Measurements from ENCODE around the gene ALOXE3.
A peak's percentile ranks its signal among the peaks of the same experiment; 100 is the strongest.

Gene ALOXE3

GRCh38 chr17:8158267-8159031 is 40.1 kb upstream of the ALOXE3 start:
- peak overlapping the region; percentile 97 for H3K27ac ChIP-seq
- no peak for TF ChIP-seq ZFX (IDR thresholded peaks at IDR 0.05; ENCODE audit: borderline replicate concordance)
- peak; percentile 88 for TF ChIP-seq CTCF (IDR thresholded peaks at IDR 0.05)

GRCh38 chr17:8156246-8156992 is 38.1 kb upstream of the ALOXE3 start:
- TF ChIP-seq CTCF (IDR thresholded peaks at IDR 0.05) (no peak), ZFX (IDR thresholded peaks at IDR 0.05; ENCODE audit: borderline replicate concordance) (no peak)

DNA sequence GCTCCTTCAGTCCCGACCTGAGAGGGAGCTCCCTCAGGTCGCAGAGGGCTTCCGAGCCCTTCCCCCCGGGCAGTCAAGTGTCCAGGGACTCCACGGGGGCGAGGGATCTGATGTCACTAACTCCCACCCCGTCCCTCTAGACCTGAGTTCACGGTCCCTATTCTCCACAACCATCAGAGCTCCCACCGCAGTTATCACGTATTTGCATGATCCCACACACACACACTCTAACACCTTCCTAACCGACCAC is 37.6 kb upstream of the ALOXE3 start:
- peak overlapping the region; percentile 97 for H3K27ac ChIP-seq
- TF ChIP-seq CTCF (IDR thresholded peaks at IDR 0.05) (no peak), ZFX (IDR thresholded peaks at IDR 0.05; ENCODE audit: borderline replicate concordance) (no peak)

More at GRCh38 chr17:8156246-8156992, 38.1 kb upstream of the ALOXE3 start:
- H3K27ac ChIP-seq, result peak overlapping the region; percentile 97

DNA sequence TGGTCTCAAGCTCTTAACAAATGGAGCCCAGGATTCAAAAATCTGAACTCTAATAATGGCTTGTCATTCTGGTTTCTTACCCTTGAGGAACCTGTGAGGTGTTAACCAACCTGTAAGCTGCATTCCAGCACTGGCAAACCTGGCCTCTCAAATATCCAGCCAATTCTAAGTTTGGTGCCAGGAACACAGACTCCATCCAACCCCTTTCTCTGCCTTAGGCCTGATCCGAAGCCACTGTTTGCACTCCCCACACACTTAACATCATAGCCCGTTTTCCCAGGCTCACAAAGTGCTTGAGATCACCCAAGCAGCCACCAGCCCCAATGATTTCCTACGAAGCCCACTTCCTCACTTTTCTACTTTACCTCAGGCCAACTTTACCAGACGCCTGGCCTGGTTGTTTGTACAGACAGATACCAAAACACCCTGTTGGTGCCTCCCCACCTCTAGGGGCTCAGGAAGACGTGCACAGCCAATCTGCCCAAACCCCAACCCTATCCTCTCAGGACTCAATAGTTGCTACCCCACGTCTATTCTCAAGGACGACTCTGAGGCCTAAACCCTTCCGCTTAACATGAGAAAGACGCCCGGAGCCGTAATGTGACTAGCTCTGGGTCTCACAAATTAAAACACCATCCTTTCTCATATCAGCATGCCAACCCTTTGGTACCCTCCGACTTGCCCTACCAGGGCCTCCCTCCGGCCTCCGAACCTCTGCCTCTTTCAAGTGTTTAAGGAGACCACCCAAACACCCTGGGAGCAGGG is 37.1 kb upstream of the ALOXE3 start:
- peak overlapping the region; percentile 97 for H3K27ac ChIP-seq
- TF ChIP-seq ZFX (IDR thresholded peaks at IDR 0.05; ENCODE audit: borderline replicate concordance), result no peak
- no peak for TF ChIP-seq CTCF (IDR thresholded peaks at IDR 0.05)

DNA sequence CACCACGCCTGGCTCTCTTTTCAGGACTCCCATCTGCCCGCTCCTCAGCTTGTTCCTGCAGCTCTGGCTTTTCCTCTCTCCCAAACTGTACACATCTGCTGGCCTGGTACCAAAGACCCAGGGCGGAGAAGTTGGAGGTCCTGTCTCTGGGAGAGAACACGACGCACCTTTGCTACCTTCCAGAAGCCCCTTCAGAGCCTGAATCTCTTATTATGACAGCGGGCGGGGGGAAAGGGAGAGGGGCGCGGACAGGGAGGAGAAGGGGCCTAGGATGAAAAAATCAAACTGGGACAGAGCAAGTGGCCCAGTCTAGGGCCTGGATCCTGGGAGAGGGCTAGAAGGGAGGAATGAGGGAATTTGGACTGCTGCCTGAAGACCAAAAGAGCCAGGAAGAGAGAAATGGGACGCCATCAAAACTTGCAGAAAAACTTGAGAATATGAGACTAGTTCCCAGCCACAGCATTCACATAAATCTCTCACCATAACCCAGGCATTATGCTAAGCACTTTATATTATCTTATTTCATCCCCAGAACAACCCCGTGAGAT is 36.4 kb upstream of the ALOXE3 start:
- TF ChIP-seq ZFX (IDR thresholded peaks at IDR 0.05; ENCODE audit: borderline replicate concordance) (no peak), CTCF (IDR thresholded peaks at IDR 0.05) (no peak)
- H3K27ac ChIP-seq, result peak overlapping the region; percentile 97

GRCh38 chr17:8153957-8154607 is 35.8 kb upstream of the ALOXE3 start:
- H3K27ac ChIP-seq, result peak overlapping the region; percentile 97
- TF ChIP-seq CTCF (IDR thresholded peaks at IDR 0.05), result no peak
- TF ChIP-seq ZFX (IDR thresholded peaks at IDR 0.05; ENCODE audit: borderline replicate concordance), result no peak

Measured in 22Rv1 (cell line).